ENCODE measurements around the gene ENPP5.
"Not testable (repeated sequence)": the region's sequence is repeated elsewhere in the genome, so short reads cannot be mapped to it uniquely, and the experiment has no call there.

ENPP5 gene

GRCh38 chr6:46174904-46175303, 4.1 kb upstream of the ENPP5 start:
- FAIRE-seq = no peak

- no peak for FAIRE-seq
These were observed 1.4 kb upstream of the ENPP5 start for GRCh38 chr6:46172176-46172575.

DNA sequence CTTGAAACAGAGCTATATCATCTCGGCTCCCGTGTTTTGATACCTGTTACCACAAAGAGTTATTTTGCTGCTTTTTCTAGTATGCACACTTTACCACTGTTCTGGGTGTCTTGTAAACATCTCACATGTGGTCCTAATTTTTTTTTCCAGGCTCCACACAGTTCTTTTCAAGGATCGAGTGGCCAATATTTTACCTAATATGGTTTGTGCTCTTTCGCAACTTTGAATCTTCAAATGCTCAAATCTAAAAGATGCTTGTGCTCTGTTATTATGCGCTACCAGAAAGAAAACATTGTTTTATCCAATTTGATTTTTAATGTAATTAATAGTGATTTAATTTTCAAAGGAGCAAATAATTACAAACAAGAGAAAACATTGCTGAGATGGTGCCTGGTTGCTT, 10.7 kb downstream of the ENPP5 start:
- FAIRE-seq = no peak

GRCh38 chr6:46159229-46159628, 11.6 kb downstream of the ENPP5 start:
- FAIRE-seq = no peak

GRCh38 chr6:46156701-46157100, 14.1 kb downstream of the ENPP5 start:
- no peak for FAIRE-seq

- FAIRE-seq = not testable (repeated sequence)
These were observed 21.7 kb downstream of the ENPP5 start for GRCh38 chr6:46149066-46149465.

DNA sequence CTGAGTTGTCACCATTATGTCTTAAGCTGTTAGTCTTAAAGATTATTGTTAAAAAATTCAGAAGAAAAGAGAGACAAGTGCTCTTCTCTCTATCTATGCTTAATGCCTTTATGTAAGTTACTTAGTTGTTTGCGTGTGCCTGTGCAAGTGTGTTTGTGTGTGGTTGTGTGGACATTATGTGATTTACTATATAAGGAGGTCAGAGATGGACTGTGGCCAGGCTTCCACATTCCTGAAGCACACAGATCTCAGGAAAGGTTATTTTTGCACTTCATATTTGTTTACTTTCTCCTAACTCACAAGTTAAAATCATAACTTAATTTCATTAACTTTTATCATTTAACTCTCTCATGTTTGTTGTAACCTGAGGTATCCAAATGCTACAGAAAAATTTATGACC, 26.5 kb downstream of the ENPP5 start:
- no peak for FAIRE-seq

- no peak for FAIRE-seq
These were observed 32.5 kb downstream of the ENPP5 start for GRCh38 chr6:46138281-46138680.

DNA sequence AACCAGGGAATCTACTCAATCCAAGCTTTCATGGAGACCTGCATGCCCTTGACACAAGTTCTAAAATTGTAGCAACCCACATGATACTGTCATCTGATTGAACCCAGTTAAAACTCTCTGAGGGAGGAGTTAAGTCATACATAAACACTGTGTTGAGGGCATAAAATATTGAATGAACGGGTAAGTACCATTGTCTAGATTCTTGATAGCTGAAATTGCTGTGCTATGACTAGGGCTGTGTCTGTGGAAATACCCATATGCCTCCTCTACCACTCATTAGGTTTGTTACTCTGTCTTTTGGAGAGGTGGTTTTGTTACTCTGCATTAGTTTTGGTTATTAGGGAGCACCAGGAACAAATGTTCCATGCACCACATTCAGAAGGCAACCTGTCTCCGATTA, 33.4 kb downstream of the ENPP5 start:
- no peak for FAIRE-seq

DNA sequence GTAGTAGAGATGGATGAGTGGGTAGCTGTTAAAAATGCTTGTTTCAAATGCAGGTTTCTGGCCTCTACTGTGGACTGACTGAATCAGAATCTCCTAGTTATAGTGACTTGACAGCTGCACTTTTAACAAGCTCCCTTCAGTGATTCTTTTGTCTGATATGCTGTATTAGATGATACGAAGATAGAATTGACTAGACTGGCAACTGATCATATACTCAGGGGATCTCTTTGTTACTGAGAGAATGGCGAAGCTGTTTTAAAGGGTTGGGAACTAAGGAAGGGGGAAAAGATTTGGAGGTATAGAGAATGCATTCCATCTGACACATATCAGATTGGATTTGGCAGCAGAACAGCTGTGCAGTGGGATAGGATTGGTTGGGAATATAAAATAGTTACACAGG, 33.9 kb downstream of the ENPP5 start:
- no peak for FAIRE-seq

DNA sequence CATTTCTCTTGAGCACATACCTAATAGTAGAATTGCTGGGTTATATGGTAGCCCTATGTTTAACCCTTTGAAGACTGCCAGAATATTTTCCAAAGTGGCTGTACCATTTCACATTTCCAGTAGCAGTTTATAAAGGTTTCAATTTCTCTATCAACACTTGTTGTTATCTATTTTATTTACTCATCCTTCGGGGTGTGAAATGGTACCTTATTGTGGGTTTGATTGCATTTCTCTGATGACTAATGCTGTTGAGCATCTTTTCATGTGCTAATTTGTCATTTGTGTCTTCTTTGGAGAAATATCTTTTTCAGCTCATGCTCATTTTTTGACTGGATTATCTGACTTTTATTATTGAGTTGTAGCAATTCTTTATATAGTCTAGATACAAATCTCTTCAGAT, 35.6 kb downstream of the ENPP5 start:
- no peak for FAIRE-seq

- no peak for FAIRE-seq
These were observed 36.6 kb downstream of the ENPP5 start for GRCh38 chr6:46134216-46134615.

DNA sequence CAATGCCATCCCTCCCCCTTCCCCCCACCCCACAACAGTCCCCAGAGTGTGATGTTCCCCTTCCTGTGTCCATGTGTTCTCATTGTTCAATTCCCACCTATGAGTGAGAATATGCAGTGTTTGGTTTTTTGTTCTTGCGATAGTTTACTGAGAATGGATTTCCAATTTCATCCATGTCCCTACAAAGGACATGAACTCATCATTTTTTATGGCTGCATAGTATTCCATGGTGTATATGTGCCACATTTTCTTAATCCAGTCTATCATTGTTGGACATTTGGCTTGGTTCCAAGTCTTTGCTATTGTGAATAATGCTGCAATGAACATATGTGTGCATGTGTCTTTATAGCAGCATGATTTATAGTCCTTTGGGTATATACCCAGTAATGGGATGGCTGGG, 39.5 kb downstream of the ENPP5 start:
- FAIRE-seq = not testable (repeated sequence)

- no peak for FAIRE-seq
These were observed 40.1 kb downstream of the ENPP5 start for GRCh38 chr6:46130666-46131065.

DNA sequence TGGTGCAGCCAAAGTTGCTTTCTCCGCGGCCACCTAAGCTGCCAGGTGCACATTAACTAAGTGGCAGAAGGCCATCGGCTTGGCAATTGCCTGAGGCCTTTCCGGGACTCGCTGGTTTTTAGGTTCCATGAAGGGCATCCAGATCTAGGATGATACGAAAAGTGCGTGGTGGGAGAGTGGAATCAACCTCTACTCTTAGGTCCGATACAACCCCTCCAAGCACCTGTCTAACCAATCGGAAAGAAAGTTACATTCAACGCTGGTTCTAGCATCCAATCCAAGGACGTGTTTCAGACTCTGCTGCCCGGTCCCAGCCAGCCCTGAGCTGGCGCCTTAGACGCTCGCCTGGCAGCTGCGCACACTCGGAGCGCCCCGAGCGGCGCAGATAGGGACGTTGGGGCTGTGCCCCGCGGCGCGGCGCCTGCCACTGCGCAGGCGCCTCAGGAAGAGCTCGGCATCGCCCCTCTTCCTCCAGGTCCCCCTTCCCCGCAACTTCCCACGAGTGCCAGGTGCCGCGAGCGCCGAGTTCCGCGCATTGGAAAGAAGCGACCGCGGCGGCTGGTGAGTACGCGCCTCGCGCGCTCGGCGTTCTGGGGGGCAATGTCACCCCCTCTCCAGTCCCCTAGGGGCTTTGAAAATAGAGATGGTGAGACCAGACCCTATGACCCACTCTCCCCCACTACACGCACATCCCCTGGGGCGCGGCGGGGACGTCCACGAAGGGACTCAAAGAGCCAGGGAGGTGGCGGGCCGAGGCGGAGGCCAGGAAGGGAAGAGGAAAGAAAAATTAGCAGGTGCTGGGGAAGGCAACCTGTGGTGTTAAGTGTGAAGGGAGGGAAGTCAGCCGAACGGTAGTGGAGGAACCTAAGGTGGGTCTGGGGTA, 40.9 kb downstream of the ENPP5 start, which contains the start of gene ENPP4:
Gene ENPP4, plus strand, starts transcription at position 361 of the 883 bp plus-strand sequence. CDS start 9,595 bp downstream, outside the sequence.
- no peak for FAIRE-seq

DNA sequence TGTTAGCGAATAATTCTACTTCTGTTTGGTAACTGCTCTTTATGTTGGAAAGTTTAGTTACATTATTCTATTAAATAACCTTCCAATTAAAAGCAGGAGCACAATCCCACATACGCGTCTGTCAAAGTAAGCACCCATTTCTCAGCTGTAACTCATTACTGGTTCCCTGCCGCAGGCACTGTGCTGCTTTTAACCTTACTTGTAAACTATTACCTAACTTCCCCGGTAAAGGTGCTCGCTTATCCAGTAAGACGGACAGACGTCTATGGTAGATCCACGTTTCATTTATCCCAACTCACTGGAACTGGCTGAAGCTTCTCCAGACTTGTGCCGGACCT, 41.5 kb downstream of the ENPP5 start:
- no peak for FAIRE-seq

- FAIRE-seq = no peak
These were observed 42.3 kb downstream of the ENPP5 start for GRCh38 chr6:46128476-46128875.

GRCh38 chr6:46119679-46120078, 51.1 kb downstream of the ENPP5 start:
- FAIRE-seq = not testable (repeated sequence)

DNA sequence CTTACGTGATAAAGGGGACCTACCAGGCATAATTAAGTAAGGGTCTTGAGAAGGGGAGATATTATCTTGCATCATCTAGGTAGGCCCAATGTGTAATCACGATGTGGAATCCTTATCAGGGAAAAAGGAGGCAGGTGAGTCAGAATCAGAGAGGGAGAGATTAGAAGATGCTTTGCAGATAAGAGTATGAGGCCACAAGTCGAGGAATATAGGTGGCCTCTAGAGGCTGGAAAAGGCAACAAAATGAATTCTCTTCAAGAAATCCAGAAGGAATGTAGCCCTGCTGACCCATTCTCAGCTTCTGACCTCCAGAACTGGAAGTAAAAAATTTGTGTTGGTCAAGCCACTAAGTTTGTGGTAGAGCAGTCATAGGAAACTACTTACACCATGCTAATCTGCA, 51.9 kb downstream of the ENPP5 start:
- FAIRE-seq = no peak

- no peak for FAIRE-seq
These were observed 52.6 kb downstream of the ENPP5 start for GRCh38 chr6:46118157-46118556.

DNA sequence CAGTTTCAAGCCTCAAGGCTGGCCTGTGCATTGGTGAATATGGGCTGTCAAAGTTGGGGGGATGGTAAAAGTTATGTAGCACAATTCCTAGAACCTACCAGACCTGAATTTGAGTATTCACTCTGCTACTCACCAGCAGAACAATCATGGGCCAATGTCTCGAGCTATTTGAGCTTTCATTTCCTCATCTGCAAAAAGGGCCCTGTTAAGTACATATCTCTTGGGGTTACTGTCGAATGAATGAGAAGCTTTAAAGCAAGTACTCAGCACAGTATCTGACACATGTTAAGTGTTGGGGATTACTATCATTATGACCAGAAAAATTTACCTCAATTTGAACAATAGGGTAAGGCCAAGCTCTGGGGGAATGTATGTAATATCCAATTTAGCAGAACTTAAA, 54.5 kb downstream of the ENPP5 start:
- no peak for FAIRE-seq

DNA sequence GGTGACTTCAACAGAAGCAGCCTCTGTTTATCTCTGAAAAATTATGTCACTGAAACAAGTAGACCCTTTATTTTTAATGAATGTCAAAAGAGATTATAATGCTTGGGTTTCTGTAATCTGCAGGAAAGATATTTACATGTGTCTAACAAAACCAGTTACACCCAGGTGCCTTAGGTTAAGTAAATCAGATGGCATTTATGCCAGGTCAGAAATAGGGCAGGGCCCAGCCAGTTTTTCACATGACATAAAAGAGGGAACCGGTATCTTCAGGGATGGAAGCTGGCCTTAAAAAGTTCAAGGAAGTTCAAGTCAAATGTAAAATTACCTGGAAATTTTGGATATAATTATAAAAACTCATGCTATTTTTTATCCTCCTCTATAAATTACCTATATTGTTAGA, 55.1 kb downstream of the ENPP5 start:
- no peak for FAIRE-seq

- no peak for FAIRE-seq
These were observed 57.4 kb downstream of the ENPP5 start for GRCh38 chr6:46113370-46113769.
